Body of pancreas (tissue), 4 donors: ENCODE measurements around the gene NLRC3.

Experiments used
- POLR2A ChIP-seq, 3 donors: fragments of 450-650 bp; IDR thresholded peaks; one replicate each; pipeline ENCODE4 v1.6.1; 2016; ENCODE audit warnings: antibody characterized with exemption in 3 of 3, mild to moderate bottlenecking in 2 of 3
- TF ChIP-seq, protein P1 (sequence below), 7 experiments: fragments of 450-650 bp in 4 of 7; fragments of 200-600 bp in 3 of 7; sonication (generic) in 3 of 7; IDR thresholded peaks; one replicate each; pipeline ENCODE4 v1.5.1; 2016 to 2019; ENCODE audit warnings: antibody characterized with exemption in 7 of 7

DNA sequence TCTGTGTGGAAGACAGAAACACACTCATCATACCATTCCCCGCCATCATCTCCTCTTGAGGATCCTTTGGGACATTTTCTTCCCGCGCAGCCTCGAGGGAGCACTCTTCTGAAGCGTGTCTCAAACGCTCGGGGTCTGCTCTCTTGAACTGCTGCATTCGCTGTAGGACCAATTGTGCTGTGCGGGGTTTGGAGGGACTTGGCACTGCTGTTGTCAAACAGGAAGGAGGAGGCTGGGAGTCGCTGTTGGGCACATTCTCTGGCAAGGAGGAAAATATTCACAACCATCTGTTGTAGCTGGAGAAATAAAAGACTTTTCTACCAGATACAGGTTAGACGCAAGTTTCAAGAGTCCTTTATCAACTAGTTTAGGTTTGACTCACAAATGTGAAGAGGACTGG is 29.2 kb upstream of the NLRC3 start:
- TF ChIP-seq, protein P1, sequence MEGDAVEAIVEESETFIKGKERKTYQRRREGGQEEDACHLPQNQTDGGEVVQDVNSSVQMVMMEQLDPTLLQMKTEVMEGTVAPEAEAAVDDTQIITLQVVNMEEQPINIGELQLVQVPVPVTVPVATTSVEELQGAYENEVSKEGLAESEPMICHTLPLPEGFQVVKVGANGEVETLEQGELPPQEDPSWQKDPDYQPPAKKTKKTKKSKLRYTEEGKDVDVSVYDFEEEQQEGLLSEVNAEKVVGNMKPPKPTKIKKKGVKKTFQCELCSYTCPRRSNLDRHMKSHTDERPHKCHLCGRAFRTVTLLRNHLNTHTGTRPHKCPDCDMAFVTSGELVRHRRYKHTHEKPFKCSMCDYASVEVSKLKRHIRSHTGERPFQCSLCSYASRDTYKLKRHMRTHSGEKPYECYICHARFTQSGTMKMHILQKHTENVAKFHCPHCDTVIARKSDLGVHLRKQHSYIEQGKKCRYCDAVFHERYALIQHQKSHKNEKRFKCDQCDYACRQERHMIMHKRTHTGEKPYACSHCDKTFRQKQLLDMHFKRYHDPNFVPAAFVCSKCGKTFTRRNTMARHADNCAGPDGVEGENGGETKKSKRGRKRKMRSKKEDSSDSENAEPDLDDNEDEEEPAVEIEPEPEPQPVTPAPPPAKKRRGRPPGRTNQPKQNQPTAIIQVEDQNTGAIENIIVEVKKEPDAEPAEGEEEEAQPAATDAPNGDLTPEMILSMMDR (IDR thresholded peaks at IDR 0.05): no peak
- no peak for TF ChIP-seq POLR2A (IDR thresholded peaks at IDR 0.05)
